K562 (cell line): ENCODE measurements around the gene UBL5. TPM values are rescaled to one million over a fixed set of nuclear protein-coding genes. Genes with fewer than 3 reads are reported as not detected.

Experiments
- ATAC-seq: fragments of 200-7000 bp; cut with Tn5 transposase; 3 replicates; pipeline ENCODE4 v1.9.1; 2020; ENCODE audit warnings: moderate library complexity
- BruUV-seq: library from RNA; stranded (reverse); fragments of 400-500 nt; replicated peaks from 2 replicates; lab custom pipeline; 2021; lab: Mats Ljungman, UMichigan
- CTCF ChIA-PET: fragments of 300-600 bp; formaldehyde crosslinking; extraction: SDS; loops from one replicate; lab custom pipeline; 2021; ENCODE audit warnings: low intra/inter-chr PET ratio; lab: Yijun Ruan, JAX
- POLR2A ChIA-PET: fragments of 300-600, 350-650 bp; sonication (Branson Sonifier 250); formaldehyde crosslinking; extraction: SDS; loops from one replicate; lab custom pipeline; 2021; ENCODE audit warnings: antibody characterized with exemption, inconsistent platforms; lab: Yijun Ruan, JAX
- DNase-seq, 4 experiments: peaks; one replicate each; pipeline versions ENCODE4 v3.0.0 to v3.0.0-alpha.2; 2011 to 2018; ENCODE audit warnings: low spot score in 3 of 4, mixed read lengths in 3 of 4; ENCODE audit errors: extremely low read depth in 1 of 4
- FAIRE-seq: peaks from 2 replicates; lab custom pipeline; 2011; peaks lifted over from hg19 to GRCh38; lab: Jason Lieb, UNC
- H2AFZ ChIP-seq: 2 replicates; pipeline ENCODE4 v1.6.0; 2011; ENCODE audit warnings: low read depth, low read length, control low read depth, inconsistent platforms
- H3K27ac ChIP-seq: fragments of 200-600 bp; 3 replicates; pipeline ENCODE4 v1.8.0; 2011; ENCODE audit warnings: low read depth, mild to moderate bottlenecking, control low read depth, inconsistent platforms, low read length, moderate library complexity, mixed read lengths; ENCODE audit errors: extremely low read depth
- H3K27me3 ChIP-seq, 2 experiments: fragments of 300-600 bp in 1 of 2; 2 replicates in 1 of 2; 3 replicates in 1 of 2; pipeline versions ENCODE4 v1.6.0 to v1.8.0; 2011; ENCODE audit warnings: inconsistent platforms in 2 of 2, low read length in 2 of 2, mild to moderate bottlenecking in 1 of 2, mixed read lengths in 1 of 2, moderate library complexity in 1 of 2; ENCODE audit not compliant: control insufficient read depth in 2 of 2, insufficient read depth in 2 of 2
- H3K36me3 ChIP-seq: fragments of 300-600 bp; 3 replicates; pipeline ENCODE4 v1.8.0; 2011; ENCODE audit warnings: mild to moderate bottlenecking, low read length, inconsistent platforms; ENCODE audit not compliant: control insufficient read depth, insufficient read depth
- H3K4me1 ChIP-seq, 2 experiments: fragments of 200-600 bp in 1 of 2; replicated peaks in 1 of 2; 2 replicates in 1 of 2; 3 replicates in 1 of 2; pipeline versions ENCODE4 v1.5.1 to v1.8.0; 2011; ENCODE audit warnings: inconsistent platforms in 2 of 2, low read length in 2 of 2, mild to moderate bottlenecking in 1 of 2, mixed read lengths in 1 of 2, moderate library complexity in 1 of 2; ENCODE audit not compliant: control insufficient read depth in 2 of 2, insufficient read depth in 2 of 2
- H3K4me2 ChIP-seq: 2 replicates; pipeline ENCODE4 v1.6.1; 2011; ENCODE audit warnings: low read length, control low read depth, inconsistent platforms, mixed read lengths; ENCODE audit not compliant: insufficient read depth
- H3K4me3 ChIP-seq: fragments of 200-600 bp; sonication (generic), shearing (Covaris generic); 2 replicates; pipeline ENCODE4 v1.5.1; 2016; ENCODE audit warnings: control low read depth, inconsistent platforms
- H3K79me2 ChIP-seq: fragments of 200-600 bp; 3 replicates; pipeline ENCODE4 v1.8.0; 2011; ENCODE audit warnings: low read length, inconsistent platforms; ENCODE audit not compliant: control insufficient read depth, insufficient read depth
- H3K9ac ChIP-seq, 2 experiments: 2 replicates each; pipeline versions ENCODE4 v1.6.0 to v1.6.1; 2011; ENCODE audit warnings: low read depth in 2 of 2, low read length in 2 of 2, control low read depth in 1 of 2, inconsistent platforms in 1 of 2, mild to moderate bottlenecking in 1 of 2, mixed read lengths in 1 of 2; ENCODE audit not compliant: insufficient read depth in 1 of 2
- H3K9me1 ChIP-seq: one replicate; pipeline ENCODE4 v1.6.0; 2011; ENCODE audit warnings: inconsistent platforms, mild to moderate bottlenecking, low read length, moderate library complexity; ENCODE audit not compliant: control insufficient read depth, insufficient read depth
- H3K9me3 ChIP-seq: replicated peaks from 2 replicates; pipeline ENCODE4 v1.5.1; 2011; ENCODE audit warnings: low read depth, low read length, inconsistent platforms; ENCODE audit not compliant: control insufficient read depth, insufficient read depth
- H4K20me1 ChIP-seq: replicated peaks from 2 replicates; pipeline ENCODE4 v1.6.1; 2011; ENCODE audit warnings: low read length, inconsistent platforms, mixed read lengths; ENCODE audit not compliant: control insufficient read depth, insufficient read depth
- LARP7 ChIP-seq: fragments of 450-650 bp; IDR thresholded peaks from 2 replicates; pipeline ENCODE4 v1.6.1; 2016
- MAZ ChIP-seq, 2 experiments: fragments of 450-650 bp in 1 of 2; sonication (generic) in 1 of 2; formaldehyde crosslinking; IDR thresholded peaks in 1 of 2; conservative IDR thresholded peaks in 1 of 2; 2 replicates each; pipeline versions ENCODE4 v1.4.0 to v1.5.0; 2020; ENCODE audit warnings: mild to moderate bottlenecking in 1 of 2, missing genetic modification reagents in 1 of 2
- POLR2H ChIP-seq: IDR thresholded peaks from 2 replicates; pipeline ENCODE4 v1.6.1; 2016; ENCODE audit warnings: missing genetic modification characterization, low read depth, mild to moderate bottlenecking, control low read depth, missing compliant biosample characterization, moderate library complexity
- POU5F1 ChIP-seq: fragments of 150-350 bp; IDR thresholded peaks from 2 replicates; pipeline ENCODE4 v1.6.1; 2014; ENCODE audit warnings: borderline replicate concordance, low read length, low read depth, mild to moderate bottlenecking; ENCODE audit not compliant: partially characterized antibody
- SAFB ChIP-seq: fragments of 200-400 bp; formaldehyde crosslinking; IDR thresholded peaks from 2 replicates; pipeline ENCODE4 v1.6.1; 2017; ENCODE audit warnings: low read depth, low read length, borderline replicate concordance
- SMC3 ChIP-seq: conservative IDR thresholded peaks from 2 replicates; pipeline ENCODE4 v1.6.1; 2011; ENCODE audit warnings: low read depth, low read length, improper control_type of control experiment; ENCODE audit not compliant: insufficient read depth
- SREBF2 ChIP-seq: sonication (generic); formaldehyde crosslinking; IDR thresholded peaks from 2 replicates; pipeline ENCODE4 v1.4.0; 2020; ENCODE audit warnings: mild to moderate bottlenecking, missing genetic modification reagents
- TEAD2 ChIP-seq: fragments of 450-650 bp; IDR thresholded peaks from 2 replicates; pipeline ENCODE4 v1.6.1; 2016; ENCODE audit warnings: missing genetic modification characterization, control low read depth, missing compliant biosample characterization
- ZNF280B ChIP-seq: fragments of 250-450 bp; sonication (Bioruptor Pico); IDR thresholded peaks from 2 replicates; pipeline ENCODE4 v1.5.1; 2021; ENCODE audit warnings: mild to moderate bottlenecking
- ZNF639 ChIP-seq, 2 experiments: fragments of 200-800 bp in 1 of 2; sonication (Bioruptor generic) in 1 of 2; sonication (generic) in 1 of 2; formaldehyde crosslinking in 1 of 2; IDR thresholded peaks in 1 of 2; conservative IDR thresholded peaks in 1 of 2; 2 replicates each; pipeline versions ENCODE4 v1.5.0 to v1.6.1; 2016 to 2020; ENCODE audit warnings: missing compliant biosample characterization in 1 of 2, missing genetic modification characterization in 1 of 2, missing genetic modification reagents in 1 of 2
- WGBS: fragments of 100-300 bp; shearing (Covaris generic); methylation state at CpG from one replicate; pipeline ENCODE4 v1.1.6; 2016; ENCODE audit warnings: low coverage, mixed read lengths; ENCODE audit not compliant: insufficient coverage; ENCODE audit errors: missing lambda C conversion rate; 5-methylcytosine and 5-hydroxymethylcytosine counted together
- in situ Hi-C: fragments of 300-500 bp; cut with MboI; formaldehyde crosslinking; loops from 4 replicates; pipeline ENCODE4 v1.15.0; 2018; ENCODE audit warnings: inconsistent platforms, mixed read lengths
- intact Hi-C: fragments of 100-400 bp; cut with micrococcal nuclease; formaldehyde crosslinking; loops from 2 replicates; pipeline ENCODE4 v1.14.2; 2022
- polyA plus RNA-seq, 8 experiments: library from polyadenylated mRNA; depleted of rRNA in 4 of 8; stranded (reverse) in 5 of 8; unstranded in 3 of 8; fragments of >200 nt; fragmentation: Nextera tagmentation in 2 of 8; fragmentation: Illumina TruSeq in 1 of 8; extraction: Ambion mirVana in 2 of 8; extraction: Trizol in 1 of 8; gene quantifications; 2 replicates each; pipeline versions ENCODE4 v1.2.1 to v1.2.3, GENCODE V29; 2011 to 2014; ENCODE audit warnings: inconsistent platforms in 1 of 8, missing spikeins in 1 of 8
- total RNA-seq, 7 experiments: library from RNA; depleted of rRNA in 6 of 7; stranded (reverse); fragments of >200 nt in 6 of 7; fragmentation: Illumina TruSeq in 2 of 7; extraction: Trizol in 2 of 7; gene quantifications; 2 replicates each; pipeline versions ENCODE4 v1.2.1 to v1.2.3, GENCODE V29; 2011 to 2021; ENCODE audit warnings: low replicate concordance in 1 of 7
- TF ChIP-seq, protein P1 (sequence below): fragments of 250-450 bp; sonication (Bioruptor Pico); IDR thresholded peaks from 2 replicates; pipeline ENCODE4 v1.8.0; 2021; ENCODE audit warnings: borderline replicate concordance, mild to moderate bottlenecking, moderate library complexity; ENCODE audit not compliant: poor library complexity, severe bottlenecking

The UBL5 gene
- total and polyA plus RNA-seq, 9 of the 15 experiments (the other 6 are each of a cell fraction or from before 2014, with no cell fraction given) = 410 to 1,266 (median 613) TPM

GRCh38 chr19:9793071-9793591, 34.6 kb upstream of the UBL5 start (continued):
- TF ChIP-seq ZNF639 (CRISPR knock-in tag; conservative IDR thresholded peaks at IDR 0.05 in 1 of 2, IDR thresholded peaks at IDR 0.05 in 1 of 2) = no peak
- TF ChIP-seq TEAD2 (tag) = no peak

- peak; percentile 98 for FAIRE-seq
- WGBS = 32% methylated on average over 5 of the region's 6 CpGs
- no peaks in the 10 kb centered on the region for H3K27me3 ChIP-seq
- no peaks in the 10 kb centered on the region for H3K36me3 ChIP-seq
- H3K4me1 ChIP-seq = peaks cover 3 to 7% of the 10 kb centered on the region in 2 experiments; a peak in 4 of 5 replicates
- peak overlapping the region; percentile 56 for H2AFZ ChIP-seq
- intact Hi-C loops (no loop called here), in situ Hi-C loops (loop anchor here (10.0 kb wide), 1 partner anchor 661 kb away; no protein-coding TSS in a partner anchor)
- no peaks in the 10 kb centered on the region for H3K9me1 ChIP-seq
- no peak overlapping the region; the same call in 1 of the 2 replicates for H3K4me2 ChIP-seq
- ChIA-PET POLR2A (interaction anchor here (0.7 to 0.9 kb wide), 3 partner anchors 8 to 482 kb away, joined by 3 read pairs; partner anchors contain the start of gene FBXL12), CTCF (interaction anchor here (0.6 to 2.6 kb wide), 6 partner anchors 151 to 1141 kb away, joined by 3 to 25 read pairs (median 4); no protein-coding TSS in a partner anchor)
- peak; percentile 63 for ATAC-seq
- H3K27ac ChIP-seq = no peak overlapping the region
- peak; percentile 53 to 91 (median 59) for DNase-seq
- no peak overlapping the region for H3K4me3 ChIP-seq
- no TSS peak for BruUV-seq
- H3K9me3 ChIP-seq = peaks cover 5% of the 10 kb centered on the region; the same call in 1 of the 2 replicates
- peaks cover 3% of the 10 kb centered on the region; the same call in 1 of the 3 replicates for H3K79me2 ChIP-seq
- H4K20me1 ChIP-seq = no peaks in the 10 kb centered on the region
- H3K9ac ChIP-seq = no peak overlapping the region
- TF ChIP-seq MAZ (CRISPR knock-in tag; conservative IDR thresholded peaks at IDR 0.05 in 1 of 2, IDR thresholded peaks at IDR 0.05 in 1 of 2) (0 out of 4 replicates have a peak, but pooled peaks of 1 of the 2 experiments have one; percentile 49), POLR2H (no peak), ZNF280B (no peak), SAFB (no peak), LARP7 (no peak), SMC3 (peak; percentile 97), POU5F1 (no peak), SREBF2 (CRISPR knock-in tag) (no peak)
- TF ChIP-seq, protein P1, sequence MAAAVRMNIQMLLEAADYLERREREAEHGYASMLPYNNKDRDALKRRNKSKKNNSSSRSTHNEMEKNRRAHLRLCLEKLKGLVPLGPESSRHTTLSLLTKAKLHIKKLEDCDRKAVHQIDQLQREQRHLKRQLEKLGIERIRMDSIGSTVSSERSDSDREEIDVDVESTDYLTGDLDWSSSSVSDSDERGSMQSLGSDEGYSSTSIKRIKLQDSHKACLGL (CRISPR knock-in tag) = no peak
Measured at GRCh38 chr19:9796113-9796773, 31.5 kb upstream of the UBL5 start.
